CD4-positive, alpha-beta T cell treated with Interleukin-15 for 1 hour (primary cell): Measurements from ENCODE around the gene CDCP2.

Experiments used
- DNase-seq: peaks from one replicate; pipeline ENCODE4 v3.0.0-alpha.2; 2020

The CDCP2 gene

DNA sequence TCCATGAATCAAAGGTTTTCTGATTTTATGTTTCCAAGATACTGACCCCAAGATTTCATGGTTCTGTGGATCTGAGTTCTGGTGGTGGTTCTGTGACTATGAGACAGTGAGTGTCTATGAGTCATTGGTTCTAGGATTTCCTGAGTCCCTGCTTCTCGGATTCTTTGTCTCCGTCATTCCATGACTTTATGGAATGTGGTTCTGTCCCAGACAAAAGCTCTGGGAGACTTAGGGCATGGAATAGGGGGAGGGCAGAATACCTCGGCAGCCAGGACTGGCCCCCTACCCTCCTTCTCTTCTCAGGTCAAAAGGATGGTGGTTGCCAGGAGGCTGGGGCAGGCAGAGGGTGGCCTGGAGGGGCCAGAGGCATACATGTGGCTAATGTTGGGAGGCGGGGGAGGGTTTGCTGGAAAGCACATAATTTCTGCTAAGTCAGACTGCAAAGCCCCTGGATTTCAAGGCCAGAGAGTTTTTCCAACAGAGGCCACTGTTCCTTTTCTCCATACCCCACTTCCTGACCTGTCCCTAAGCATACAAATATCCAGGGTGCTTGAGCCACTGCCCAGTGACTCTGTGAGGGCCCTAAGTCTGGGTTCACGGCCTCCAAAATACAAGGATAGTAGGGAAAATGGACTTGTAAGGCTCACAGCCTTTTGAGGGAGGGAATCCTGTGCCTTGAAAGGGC lies 17.2 kb downstream of the CDCP2 start:
- DNase-seq = no peak

DNA sequence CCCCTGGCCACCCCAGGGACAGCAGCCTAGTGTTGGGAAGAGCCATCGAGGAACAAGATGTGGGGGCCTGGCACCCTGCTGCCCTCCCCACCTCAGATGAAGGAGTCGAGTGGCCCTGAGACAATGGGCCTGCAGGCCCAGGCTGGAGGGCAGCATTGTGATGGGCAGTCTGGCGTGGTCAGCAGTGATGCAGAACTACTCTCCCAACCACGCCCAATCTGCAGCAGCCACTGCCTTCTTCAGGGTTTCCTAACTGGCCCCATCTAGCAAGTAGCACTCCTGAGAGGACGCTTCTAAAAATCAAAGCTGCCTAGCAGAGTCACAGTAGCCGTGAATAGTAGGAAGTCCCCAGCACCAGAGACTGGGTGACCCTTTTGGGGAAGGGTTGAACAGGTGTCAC lies 18.5 kb downstream of the CDCP2 start:
- DNase-seq = no peak

DNA sequence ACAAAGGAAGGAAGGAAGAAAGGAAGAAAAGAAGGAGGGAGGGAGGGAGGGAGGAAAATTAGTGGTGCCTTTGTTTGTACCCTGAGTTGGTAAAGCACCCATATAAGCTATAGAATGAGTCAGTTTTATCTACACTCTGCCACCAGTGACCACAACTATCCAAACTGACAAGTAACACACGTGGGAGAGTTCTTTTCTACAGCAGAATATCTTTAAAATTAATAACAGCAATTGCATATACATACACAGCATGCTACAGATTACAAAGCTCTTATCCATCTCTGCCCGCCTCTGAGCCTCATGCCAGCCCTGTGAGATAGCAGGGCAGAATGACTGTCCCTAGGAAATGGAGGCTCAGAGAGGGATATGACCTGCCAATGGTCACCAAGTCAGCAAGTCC lies 20.3 kb downstream of the CDCP2 start:
- no peak for DNase-seq

DNA sequence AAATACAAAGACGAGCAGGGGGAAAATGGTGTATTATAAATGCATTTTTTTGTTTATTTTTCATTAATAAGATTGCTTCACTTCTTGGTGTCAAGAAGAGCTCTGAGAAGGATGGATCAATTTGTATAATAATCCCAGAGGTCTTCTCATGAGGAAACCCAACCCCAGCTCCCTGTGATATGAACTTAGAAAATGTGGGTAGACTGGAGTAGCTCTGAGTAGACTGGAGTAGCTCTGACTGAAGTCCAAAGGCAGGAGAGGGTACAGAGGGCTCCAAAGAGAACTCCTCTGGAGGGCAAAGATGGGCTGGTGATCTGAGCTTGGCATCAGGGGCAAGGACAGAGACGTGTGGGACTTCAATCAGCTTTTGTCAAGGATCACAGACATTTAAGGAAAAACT lies 21.4 kb downstream of the CDCP2 start:
- no peak for DNase-seq

DNA sequence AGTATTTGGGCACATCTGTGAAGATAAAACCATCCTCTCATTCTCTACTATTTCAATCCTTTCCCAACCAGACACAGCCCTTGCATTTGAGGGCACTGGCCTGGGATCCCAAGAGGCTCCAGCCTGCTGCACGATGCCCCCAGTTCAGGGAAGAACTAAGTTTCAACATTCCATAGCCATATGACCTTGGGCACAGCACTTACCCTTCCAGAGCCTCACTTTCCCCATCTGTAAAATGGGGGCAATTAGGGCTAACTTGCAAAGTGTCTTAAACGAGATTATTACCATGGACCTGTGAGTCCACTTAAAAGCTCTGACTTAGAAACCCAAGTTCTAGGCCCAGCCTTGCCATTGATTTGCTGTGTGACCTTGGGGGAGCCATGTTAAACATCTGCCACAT lies 22.9 kb downstream of the CDCP2 start:
- DNase-seq = no peak

DNA sequence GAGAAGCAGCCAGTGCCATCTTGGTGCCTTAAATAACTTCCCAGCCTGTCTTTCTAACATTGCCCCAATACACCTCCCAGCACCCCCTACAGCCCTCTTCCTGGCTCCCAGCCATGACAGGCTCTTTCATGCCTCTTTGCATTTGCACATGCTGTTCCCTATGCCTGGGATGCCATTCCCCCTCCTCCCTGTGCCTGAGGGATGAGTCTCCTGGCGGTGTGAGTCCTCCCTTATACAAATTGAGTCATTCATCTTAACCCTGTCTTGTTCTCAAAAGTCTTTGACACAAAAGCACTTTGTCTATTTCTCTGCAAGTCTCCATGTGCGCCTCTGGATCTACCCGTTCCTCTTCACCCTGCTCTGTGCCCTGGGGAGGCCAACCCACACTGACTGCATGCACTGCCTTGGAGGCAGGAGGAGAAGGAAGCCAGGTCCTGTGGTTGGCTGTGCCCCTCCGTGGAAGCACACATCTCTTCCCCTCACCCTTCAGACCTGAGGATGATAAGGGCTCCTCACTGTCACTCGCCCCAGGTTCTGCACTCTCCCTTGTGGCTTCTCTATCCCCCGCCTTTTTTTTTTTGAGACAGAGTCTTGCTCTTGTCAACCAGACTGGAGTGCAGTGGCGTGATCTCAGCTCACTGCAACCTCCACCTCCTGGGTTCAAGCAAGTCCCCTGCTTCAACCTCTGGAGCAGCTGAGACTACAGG lies 25.1 kb downstream of the CDCP2 start:
- no peak for DNase-seq

DNA sequence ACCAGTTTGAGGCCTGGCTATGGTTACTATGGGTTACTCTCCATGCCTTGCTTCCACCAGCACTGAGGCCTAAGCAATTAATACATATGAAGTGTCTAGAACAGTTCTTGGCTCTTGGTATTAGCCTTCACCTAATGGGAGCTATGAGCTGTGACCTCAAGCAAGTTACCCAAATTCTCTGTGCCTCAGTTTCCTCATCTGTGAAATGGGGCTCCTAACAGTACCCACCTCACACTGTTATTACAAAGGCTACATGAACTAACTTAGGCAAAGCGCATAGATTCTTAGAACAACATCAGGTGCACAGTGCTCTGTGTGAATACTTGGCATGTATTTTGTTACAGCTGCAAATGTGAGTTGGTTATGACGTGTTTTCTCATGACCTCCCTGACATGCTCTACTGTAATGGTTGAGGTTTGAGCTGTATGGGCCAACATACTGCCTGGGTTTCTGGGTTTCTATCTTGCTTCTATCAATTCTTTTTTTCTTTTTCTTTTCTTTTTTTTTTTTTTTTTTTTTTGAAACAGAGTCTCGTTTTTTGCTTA lies 26.5 kb downstream of the CDCP2 start:
- no peak for DNase-seq

DNA sequence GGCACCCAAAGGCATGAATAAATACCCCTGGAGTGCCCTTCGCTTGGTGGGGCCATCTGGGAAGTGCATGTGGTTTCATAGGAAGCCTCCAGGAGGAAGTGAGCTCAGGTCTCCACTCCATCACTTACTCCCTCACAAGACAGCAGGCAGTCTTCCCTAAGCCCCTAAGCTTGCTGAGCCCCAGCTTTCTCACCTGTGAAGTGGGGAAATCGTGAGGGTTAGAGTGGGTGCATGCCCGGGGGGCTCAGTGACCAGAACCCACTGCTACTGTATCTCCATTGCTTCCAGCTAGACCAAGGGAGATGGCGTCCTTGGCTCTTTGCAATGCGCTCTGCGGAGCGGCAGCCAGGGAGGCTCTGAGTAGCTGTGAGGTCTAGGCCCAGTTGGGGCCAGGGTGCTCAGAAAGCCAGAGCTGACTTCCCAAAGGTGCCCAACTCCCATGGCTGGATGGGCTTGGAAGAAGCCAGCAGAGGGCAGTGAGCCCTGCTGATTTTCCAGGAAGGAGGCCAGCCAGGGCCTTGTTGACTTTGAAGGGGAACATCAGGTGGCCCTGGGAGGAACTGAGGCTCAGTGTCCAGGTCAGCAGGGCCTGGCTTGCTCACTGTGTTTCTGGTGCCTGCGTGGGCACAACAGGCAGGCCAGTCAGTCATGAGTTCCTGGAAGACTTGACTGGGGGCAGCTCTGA lies 27.3 kb downstream of the CDCP2 start:
- no peak for DNase-seq

DNA sequence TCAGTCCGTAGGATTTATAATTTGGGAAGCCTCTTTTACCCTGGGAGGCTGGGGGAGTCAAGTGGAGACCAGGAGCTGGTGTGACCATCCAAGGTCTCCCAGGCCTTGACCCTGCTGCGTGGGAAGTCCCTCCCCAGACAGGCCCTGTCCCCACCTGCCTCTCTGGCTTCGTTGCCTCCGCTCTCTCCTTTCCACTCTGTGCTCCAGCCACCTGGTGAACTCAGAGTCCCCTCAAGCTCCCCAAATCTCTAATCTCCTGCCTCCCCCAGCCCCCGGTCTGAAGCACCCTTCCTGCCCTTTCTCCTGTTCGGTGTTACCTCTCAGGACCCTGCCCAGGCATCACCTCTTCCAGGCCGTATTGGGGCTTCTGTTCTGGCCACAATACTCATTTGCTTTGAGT lies 27.9 kb downstream of the CDCP2 start:
- no peak for DNase-seq

DNA sequence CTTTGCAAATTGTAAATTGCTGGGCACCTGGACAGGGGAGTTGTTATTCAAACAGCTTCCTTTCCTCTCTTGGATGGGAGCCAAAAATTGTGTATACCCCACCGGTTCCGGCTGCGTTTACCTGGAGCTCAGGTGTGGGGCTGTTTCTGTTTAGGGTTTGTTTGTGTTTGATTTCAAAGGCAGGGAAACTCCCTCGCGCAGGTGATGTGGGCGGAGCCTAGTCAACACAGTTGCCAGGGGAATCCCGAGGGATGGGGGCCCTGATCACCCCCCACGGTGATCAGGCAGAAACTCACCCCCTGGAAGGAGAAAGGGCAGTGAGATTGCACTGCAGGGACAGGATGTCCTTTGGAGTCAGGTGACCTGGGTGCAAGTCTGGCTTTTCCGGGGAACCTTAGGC lies 28.3 kb downstream of the CDCP2 start:
- DNase-seq = no peak

DNA sequence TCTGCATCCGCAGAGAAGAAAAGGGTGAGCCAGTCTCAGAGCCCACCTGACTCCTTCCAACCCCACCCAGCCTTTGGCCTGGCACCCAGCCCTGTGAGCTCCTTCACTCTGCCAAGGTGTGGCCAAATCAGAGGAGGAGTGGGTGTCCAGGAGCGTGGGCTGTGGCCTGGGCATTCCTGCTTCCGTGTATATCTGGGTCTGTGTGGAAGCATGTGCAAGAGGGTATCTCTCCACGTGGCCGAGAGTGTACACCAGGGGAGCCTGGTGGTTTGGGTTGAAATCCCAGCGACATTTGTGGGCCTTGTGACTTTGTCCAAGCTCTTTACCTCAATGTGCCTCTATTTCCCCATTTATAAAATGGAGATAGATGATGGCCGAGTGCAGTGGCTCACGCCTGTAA lies 29.8 kb downstream of the CDCP2 start:
- no peak for DNase-seq

DNA sequence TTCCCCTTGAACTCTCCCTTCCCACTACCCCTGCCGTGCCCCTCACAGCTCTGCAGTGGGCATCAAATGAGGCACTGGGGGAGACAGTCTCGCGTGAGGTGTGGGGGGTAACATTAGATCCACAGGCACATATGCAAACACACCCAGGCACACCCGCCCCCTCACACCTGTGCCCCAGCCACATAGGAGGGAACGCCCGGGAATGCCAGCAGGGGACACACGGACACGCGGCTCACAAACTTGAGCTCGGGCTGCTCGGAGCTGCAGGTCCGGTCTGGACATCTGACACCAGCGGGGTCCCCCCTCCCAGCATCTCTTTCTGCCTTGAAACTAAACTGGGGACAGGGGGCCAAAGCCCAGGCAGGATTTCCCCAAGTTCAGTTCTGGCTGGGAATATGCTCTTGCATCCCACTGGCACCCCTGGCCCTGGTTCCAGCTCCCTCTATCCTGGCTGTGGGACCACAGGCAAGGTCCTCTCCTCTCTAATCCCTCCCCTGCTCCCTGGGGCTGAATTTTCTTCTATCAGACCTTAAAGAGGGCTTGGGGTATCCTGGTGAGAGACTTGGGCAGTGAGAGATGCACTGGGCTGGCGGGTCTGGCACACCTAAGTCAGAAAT lies 30.6 kb downstream of the CDCP2 start:
- DNase-seq = no peak

DNA sequence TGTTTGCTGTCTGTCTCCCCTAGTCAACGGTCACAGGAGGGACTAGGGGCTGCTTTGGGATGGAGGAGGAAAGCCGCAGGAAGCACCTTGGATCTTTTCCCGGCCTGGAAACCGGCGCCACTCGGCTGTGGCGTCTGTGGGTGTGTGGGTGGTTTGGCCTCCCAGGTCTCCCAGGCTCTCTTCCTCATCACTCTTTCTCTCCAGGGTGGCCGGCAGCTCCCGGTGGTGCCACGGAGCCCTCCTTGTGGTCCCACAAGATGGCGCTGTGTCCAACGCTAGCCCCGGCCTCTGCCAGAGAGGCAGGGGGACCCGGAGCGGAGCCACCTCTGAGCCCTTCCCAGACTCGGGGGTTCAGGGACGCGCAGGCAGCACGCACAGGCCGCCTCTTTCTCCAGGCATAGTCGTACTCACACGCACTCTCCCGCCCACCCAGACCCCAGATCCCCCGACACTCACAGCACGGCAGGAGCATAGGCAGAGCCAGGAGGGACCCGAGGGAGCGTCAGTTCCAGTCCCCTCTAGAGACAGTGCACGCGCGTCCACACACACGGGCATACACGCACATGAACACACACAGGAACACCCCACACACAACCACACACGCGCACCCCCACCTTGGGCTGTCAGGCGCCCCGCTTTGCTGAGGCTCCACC lies 31.2 kb downstream of the CDCP2 start:
- peak; percentile 47 for DNase-seq

DNA sequence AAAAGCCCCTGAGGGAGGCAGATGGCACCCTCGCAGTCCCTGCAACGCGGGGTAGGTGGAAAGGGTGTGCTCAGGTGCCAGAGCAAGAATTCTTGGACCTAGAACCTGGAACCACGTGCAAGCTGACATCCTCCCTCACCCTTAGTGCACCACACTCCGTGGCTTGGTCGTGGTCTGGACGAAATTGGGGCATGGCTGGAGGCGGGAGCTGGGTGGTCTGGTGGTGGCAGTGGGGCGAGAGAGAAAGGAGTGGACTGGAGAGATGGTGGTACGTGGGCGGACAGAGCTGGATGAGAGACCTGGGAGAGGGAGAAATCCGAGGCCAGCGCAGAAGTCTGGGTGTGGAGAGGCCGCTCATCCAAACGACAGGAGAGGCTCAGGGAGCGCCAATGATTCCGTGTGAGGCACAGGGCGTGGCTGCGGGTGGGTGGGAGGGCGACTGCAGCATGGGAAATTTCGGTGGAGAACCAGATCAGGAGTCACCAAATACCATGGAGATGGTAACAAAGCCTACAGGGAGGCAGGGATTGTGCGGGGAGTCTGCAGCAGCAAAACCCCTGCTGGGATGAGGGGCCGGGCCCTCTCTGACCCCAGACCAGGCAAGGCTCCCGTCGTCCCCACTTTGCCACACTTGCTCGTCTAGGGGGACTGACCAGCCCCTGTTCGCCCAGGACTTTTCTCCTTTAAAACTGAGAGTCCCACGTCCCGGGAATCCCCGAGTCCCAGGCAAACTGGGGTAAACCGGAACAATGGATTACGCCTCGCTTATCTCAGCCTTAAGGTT lies 31.9 kb downstream of the CDCP2 start:
- DNase-seq = no peak

DNA sequence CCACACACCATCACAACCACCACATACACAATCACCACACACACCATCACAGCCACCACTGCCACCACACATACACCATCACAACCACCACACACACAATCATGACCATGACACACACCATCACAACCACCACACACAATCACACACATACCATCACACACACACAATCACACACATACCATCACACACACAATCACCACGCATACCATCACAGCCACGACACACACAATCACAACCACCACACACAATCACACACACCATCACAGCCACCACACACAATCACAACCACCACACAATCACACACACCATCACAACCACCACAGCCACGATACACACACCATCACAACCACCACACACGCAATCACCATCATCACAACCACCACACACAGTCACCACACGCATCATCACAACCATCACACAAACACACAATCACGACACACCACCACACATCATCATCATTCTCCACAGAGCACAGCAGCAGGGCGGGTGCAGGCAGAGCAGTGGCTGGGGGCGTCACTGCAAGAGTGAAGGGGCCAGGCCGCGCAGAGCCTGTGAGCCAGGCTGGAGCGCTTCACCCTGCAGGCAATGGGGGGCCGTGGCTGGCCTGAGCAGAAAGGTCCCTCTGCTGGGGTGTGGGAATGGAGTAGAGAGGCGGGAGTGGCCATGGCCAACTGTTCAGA lies 32.6 kb downstream of the CDCP2 start:
- DNase-seq = no peak

DNA sequence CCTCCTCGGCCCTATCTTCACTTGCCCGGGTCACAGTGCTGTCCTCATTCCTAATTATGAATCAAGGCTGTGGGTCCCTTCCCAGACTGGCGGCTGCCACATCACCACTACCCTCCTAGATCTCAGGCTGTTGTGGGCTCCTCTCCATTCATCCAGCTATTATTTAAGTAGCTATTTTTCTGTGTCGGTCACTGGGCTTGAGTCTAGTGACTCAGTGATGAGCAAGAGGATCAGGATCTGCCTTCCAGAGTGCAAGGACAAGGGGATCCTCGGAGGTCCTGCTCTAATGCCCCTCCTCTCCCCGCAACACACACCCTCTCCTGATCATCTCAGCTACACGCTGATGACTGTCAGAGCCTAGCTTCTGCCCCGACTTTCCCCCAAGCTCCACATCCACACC lies 34.1 kb downstream of the CDCP2 start:
- DNase-seq = no peak

DNA sequence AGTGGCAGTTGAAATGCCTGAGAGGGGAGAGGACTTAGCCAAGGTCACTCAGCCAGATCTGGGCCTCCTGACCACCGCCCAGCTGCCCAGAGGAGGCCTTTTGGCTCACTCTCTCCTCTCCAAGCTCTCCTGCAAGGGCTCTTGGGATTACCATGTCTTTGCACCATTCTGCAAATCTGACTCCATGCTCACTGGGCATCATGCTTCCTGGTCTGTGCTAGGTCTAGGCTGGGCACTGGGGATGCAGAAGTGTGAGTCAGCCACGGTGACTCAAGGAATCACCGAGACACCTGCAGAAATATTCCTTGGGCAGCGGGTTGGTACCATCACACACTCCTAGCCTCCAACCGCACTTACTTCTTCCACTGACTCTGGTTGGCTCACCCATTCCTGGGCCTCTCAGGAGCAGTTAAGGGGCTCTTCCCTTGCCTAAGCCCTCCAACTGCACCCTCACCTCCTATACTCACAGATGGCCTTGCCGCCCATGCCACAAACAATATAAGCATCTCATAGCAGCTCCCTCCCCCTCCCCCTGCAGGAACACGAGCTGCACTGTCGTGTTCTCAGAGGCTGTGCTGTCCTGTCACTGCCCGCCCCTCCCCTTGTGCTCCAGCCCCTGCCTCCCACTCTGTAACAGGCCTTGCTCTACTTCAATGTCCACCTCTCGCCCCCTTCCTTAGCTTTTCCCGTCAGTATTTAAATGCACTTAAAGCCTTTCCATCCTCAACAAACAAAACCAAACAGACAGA lies 34.8 kb downstream of the CDCP2 start:
- no peak for DNase-seq

DNA sequence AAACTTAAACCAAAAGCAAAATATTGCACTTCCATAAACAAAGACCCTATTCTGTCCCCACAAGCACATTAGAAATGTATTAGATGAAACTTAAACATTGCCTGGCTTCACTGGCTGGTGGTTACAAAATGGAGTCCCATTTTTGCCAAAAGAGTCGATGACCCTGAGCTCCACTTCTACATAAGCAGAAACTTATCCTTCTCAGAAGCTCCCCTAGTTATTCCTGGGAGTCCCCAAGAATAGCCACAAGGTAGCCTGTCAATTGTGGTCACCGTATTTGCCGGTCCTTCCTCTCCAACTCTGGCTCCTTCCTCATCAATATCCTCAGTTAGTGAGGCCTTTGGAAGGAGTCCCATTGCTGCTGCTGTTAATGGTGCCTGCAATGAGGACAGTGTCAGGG lies 37.3 kb downstream of the CDCP2 start:
- DNase-seq = no peak

DNA sequence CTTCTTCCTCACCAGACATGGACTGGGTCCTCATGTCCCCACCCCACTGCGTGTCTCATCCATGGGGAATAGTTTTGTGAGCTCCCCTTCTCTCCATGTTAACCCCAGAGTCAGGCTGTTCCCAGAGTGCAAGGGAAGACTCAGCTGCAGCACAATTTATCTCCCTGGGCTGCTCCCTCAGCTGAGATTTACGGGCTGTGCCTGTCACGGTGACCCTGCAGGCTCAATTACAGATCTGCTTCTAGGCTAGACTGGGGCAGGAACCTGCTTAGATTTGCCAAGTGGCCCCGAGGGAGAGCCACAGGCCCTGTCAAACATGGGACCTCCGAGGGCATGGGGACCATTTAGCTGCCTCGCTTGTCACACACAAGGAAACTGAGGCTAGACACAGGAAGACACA lies 37.8 kb downstream of the CDCP2 start:
- DNase-seq = no peak

DNA sequence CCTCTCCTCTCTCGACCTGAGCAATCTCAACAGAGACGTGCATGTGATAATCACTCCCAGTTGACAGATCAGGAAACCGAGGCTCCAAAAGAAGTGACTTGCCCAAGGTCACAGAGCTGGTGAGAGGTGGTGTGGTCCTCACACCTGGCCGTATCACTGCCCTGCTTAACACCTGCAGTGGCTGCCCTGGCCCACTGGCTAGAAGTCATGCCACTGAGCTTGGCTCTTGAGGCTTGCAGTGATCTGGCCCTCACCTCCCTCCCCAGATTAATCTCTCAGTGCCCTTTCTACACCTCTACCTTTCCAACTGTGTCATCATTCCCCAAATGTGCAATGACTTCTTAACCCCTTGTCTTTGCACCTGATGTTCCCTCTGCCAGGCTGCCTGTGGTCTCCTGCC lies 38.8 kb downstream of the CDCP2 start:
- DNase-seq = no peak
